IMR-90 (cell line): ENCODE results near the gene NACC2. TPM values are rescaled to one million over a fixed set of nuclear protein-coding genes. Genes with fewer than 3 reads are reported as not detected.

ENCODE experiments used
- ATAC-seq: fragments of 200-7000 bp; cut with Tn5 transposase; 2 replicates; pipeline ENCODE4 v1.9.1; 2020; ENCODE audit warnings: low read depth, mild to moderate bottlenecking, moderate library complexity
- BruUV-seq: library from RNA; stranded (reverse); fragments of 400-500 nt; replicated peaks from 2 replicates; lab custom pipeline; 2021; lab: Mats Ljungman, UMichigan
- CTCF ChIA-PET: fragments of 300-600 bp; formaldehyde crosslinking; extraction: SDS; loops from one replicate; lab custom pipeline; 2021; ENCODE audit warnings: antibody characterized with exemption; lab: Yijun Ruan, JAX
- POLR2A ChIA-PET: fragments of 300-600 bp; sonication (Branson Sonifier 250); formaldehyde crosslinking; loops from one replicate; lab custom pipeline; 2022; ENCODE audit warnings: antibody characterized with exemption; ENCODE audit not compliant: unreplicated experiment; lab: Charles Lee
- DNase-seq: peaks from one replicate; pipeline ENCODE4 v3.0.0; 2013
- H2AFZ ChIP-seq: replicated peaks from 2 replicates; pipeline ENCODE3; 2013; ENCODE audit warnings: low read length, mild to moderate bottlenecking; ENCODE audit not compliant: poor library complexity
- H2AK5ac ChIP-seq: 2 replicates; pipeline ENCODE4 v1.6.1; 2013; ENCODE audit warnings: low read depth, low read length, inconsistent platforms
- H2AK9ac ChIP-seq: replicated peaks from 2 replicates; pipeline ENCODE3; 2013; ENCODE audit warnings: mild to moderate bottlenecking, low read depth, low read length, moderate library complexity; ENCODE audit not compliant: poor library complexity
- H2BK120ac ChIP-seq: 2 replicates; pipeline ENCODE4 v1.6.1; 2013; ENCODE audit warnings: low read depth, low read length, inconsistent platforms
- H2BK15ac ChIP-seq: 3 replicates; pipeline ENCODE4 v1.6.1; 2013; ENCODE audit warnings: low read depth, low read length, inconsistent platforms
- H2BK20ac ChIP-seq: 2 replicates; pipeline ENCODE4 v1.6.1; 2013; ENCODE audit warnings: low read depth, mild to moderate bottlenecking, inconsistent platforms, low read length, moderate library complexity
- H2BK5ac ChIP-seq: 2 replicates; pipeline ENCODE4 v1.6.1; 2013; ENCODE audit warnings: mild to moderate bottlenecking, low read depth, low read length, inconsistent platforms; ENCODE audit not compliant: poor library complexity, severe bottlenecking
- H3K14ac ChIP-seq: replicated peaks from 2 replicates; pipeline ENCODE4 v1.6.1; 2013; ENCODE audit warnings: low read depth, low read length, inconsistent platforms
- H3K18ac ChIP-seq: 2 replicates; pipeline ENCODE4 v1.6.1; 2013; ENCODE audit warnings: low read depth, low read length, control low read depth
- H3K23ac ChIP-seq: 2 replicates; pipeline ENCODE4 v1.6.1; 2013; ENCODE audit warnings: low read depth, low read length, inconsistent platforms
- H3K27ac ChIP-seq: 2 replicates; pipeline ENCODE4 v1.5.1; 2013; ENCODE audit warnings: mild to moderate bottlenecking, control low read depth, low read length; ENCODE audit not compliant: insufficient read depth
- H3K27me3 ChIP-seq: 2 replicates; pipeline ENCODE4 v1.6.1; 2013; ENCODE audit warnings: low read length; ENCODE audit not compliant: control insufficient read depth, insufficient read depth
- H3K36me3 ChIP-seq: 2 replicates; pipeline ENCODE4 v1.6.1; 2013; ENCODE audit warnings: low read length, mixed read lengths; ENCODE audit not compliant: control insufficient read depth, insufficient read depth
- H3K4ac ChIP-seq: 2 replicates; pipeline ENCODE4 v1.6.1; 2013; ENCODE audit warnings: low read depth, low read length, inconsistent platforms
- H3K4me1 ChIP-seq: 2 replicates; pipeline ENCODE4 v1.6.1; 2013; ENCODE audit warnings: low read length, mixed read lengths; ENCODE audit not compliant: control insufficient read depth, insufficient read depth
- H3K4me2 ChIP-seq: 2 replicates; pipeline ENCODE4 v1.6.1; 2013; ENCODE audit warnings: low read depth, mild to moderate bottlenecking, control low read depth, low read length, moderate library complexity
- H3K4me3 ChIP-seq: 2 replicates; pipeline ENCODE4 v1.5.1; 2013; ENCODE audit warnings: low read depth, mild to moderate bottlenecking, control low read depth, low read length, moderate library complexity; ENCODE audit not compliant: insufficient read depth
- H3K56ac ChIP-seq: 2 replicates; pipeline ENCODE4 v1.6.1; 2013; ENCODE audit warnings: low read length, inconsistent platforms; ENCODE audit not compliant: insufficient read depth; ENCODE audit errors: extremely low read depth
- H3K79me1 ChIP-seq, 2 experiments: 2 replicates each; pipeline ENCODE4 v1.6.1; 2013; ENCODE audit warnings: low read length in 2 of 2, inconsistent platforms in 1 of 2, low read depth in 1 of 2
- H3K9ac ChIP-seq: 2 replicates; pipeline ENCODE4 v1.6.1; 2013; ENCODE audit warnings: low read depth, low read length, control low read depth
- H3K9me1 ChIP-seq: 2 replicates; pipeline ENCODE4 v1.6.1; 2013; ENCODE audit warnings: low read length, inconsistent platforms; ENCODE audit not compliant: insufficient read depth
- H3K9me3 ChIP-seq: 2 replicates; pipeline ENCODE4 v1.6.1; 2013; ENCODE audit warnings: low read length; ENCODE audit not compliant: control insufficient read depth, insufficient read depth
- H4K20me1 ChIP-seq: 2 replicates; pipeline ENCODE4 v1.6.1; 2013; ENCODE audit warnings: low read length, inconsistent platforms; ENCODE audit not compliant: insufficient read depth
- H4K5ac ChIP-seq: 2 replicates; pipeline ENCODE4 v1.6.1; 2013; ENCODE audit warnings: mild to moderate bottlenecking, low read depth, low read length, control low read depth
- H4K8ac ChIP-seq, 2 experiments: 2 replicates each; pipeline ENCODE4 v1.6.1; 2013; ENCODE audit warnings: low read depth in 2 of 2, low read length in 2 of 2, control low read depth in 1 of 2, inconsistent platforms in 1 of 2
- H4K91ac ChIP-seq: 2 replicates; pipeline ENCODE4 v1.6.1; 2013; ENCODE audit warnings: low read depth, low read length, inconsistent platforms; ENCODE audit not compliant: insufficient read depth
- BHLHE40 ChIP-seq: fragments of 150-350 bp; IDR thresholded peaks from 2 replicates; pipeline ENCODE4 v1.6.1; 2016; ENCODE audit warnings: mild to moderate bottlenecking, low read depth, low read length
- CEBPB ChIP-seq: IDR thresholded peaks from 2 replicates; pipeline ENCODE4 v1.6.1; 2012; ENCODE audit warnings: low read depth, low read length, improper control_type of control experiment
- CHD1 ChIP-seq: IDR thresholded peaks from 2 replicates; pipeline ENCODE4 v1.6.1; 2012; ENCODE audit warnings: low read depth, low read length, improper control_type of control experiment
- MAFK ChIP-seq: IDR thresholded peaks from 2 replicates; pipeline ENCODE4 v1.6.1; 2012; ENCODE audit warnings: low read depth, low read length, improper control_type of control experiment
- MXI1 ChIP-seq: IDR thresholded peaks from 2 replicates; pipeline ENCODE4 v1.6.1; 2012; ENCODE audit warnings: low read depth, mild to moderate bottlenecking, low read length, moderate library complexity, borderline replicate concordance
- NFE2L2 ChIP-seq: fragments of 150-350 bp; IDR thresholded peaks from 2 replicates; pipeline ENCODE4 v1.6.1; 2016; ENCODE audit warnings: low read depth, mild to moderate bottlenecking, low read length
- POLR2A ChIP-seq: IDR thresholded peaks from 2 replicates; pipeline ENCODE4 v1.6.1; 2012; ENCODE audit warnings: mild to moderate bottlenecking, low read depth, low read length
- RAD21 ChIP-seq: IDR thresholded peaks from 2 replicates; pipeline ENCODE4 v1.6.1; 2012; ENCODE audit warnings: low read length, improper control_type of control experiment
- RCOR1 ChIP-seq: IDR thresholded peaks from 2 replicates; pipeline ENCODE4 v1.6.1; 2012; ENCODE audit warnings: mild to moderate bottlenecking, low read length, improper control_type of control experiment; ENCODE audit not compliant: insufficient replicate concordance
- WGBS, 2 experiments: methylation state at CpG; one replicate each; pipeline versions ENCODE4 v1.1.5 to v1.1.7; 2013; ENCODE audit warnings: missing lambda C conversion rate in 2 of 2; ENCODE audit not compliant: insufficient read length in 1 of 2; ENCODE audit errors: extremely low coverage in 2 of 2; 5-methylcytosine and 5-hydroxymethylcytosine counted together
- dilution Hi-C: fragments of 300-500 bp; cut with HindIII; formaldehyde crosslinking; loops from one replicate; pipeline ENCODE4 v1.14.3; 2018; ENCODE audit warnings: low sequenced_read_pairs; ENCODE audit not compliant: unreplicated experiment
- in situ Hi-C: fragments of 300-500 bp; cut with MboI; formaldehyde crosslinking; loops from 3 replicates; pipeline ENCODE4 v1.14.3; 2019; ENCODE audit warnings: low sequenced_read_pairs, inconsistent platforms, mixed read lengths
- intact Hi-C: fragments of 100-400 bp; cut with micrococcal nuclease; formaldehyde crosslinking; loops from 2 replicates; pipeline ENCODE4 v1.10.0; 2022
- polyA plus RNA-seq, 3 experiments: library from polyadenylated mRNA; depleted of rRNA; stranded (reverse); fragments of >200 nt; gene quantifications; 2 replicates each; pipeline ENCODE4 v1.2.3, GENCODE V29; 2012; ENCODE audit warnings: low replicate concordance in 1 of 3
- total RNA-seq: library from RNA; depleted of rRNA; stranded (reverse); fragments of >200 nt; gene quantifications from 2 replicates; pipeline ENCODE4 v1.2.3, GENCODE V29; 2012

NACC2 gene
- total and polyA plus RNA-seq, 2 of the 4 experiments (the other 2 are of a cell fraction) = 7.9 to 19.0 TPM

- Histone ChIP-seq H3K27me3 (no peaks in the 10 kb centered on the region), H3K4me3 (no peak overlapping the region), H3K9me3 (no peaks in the 10 kb centered on the region), H3K4me1 (peaks cover 21% of the 10 kb centered on the region), H2BK120ac (peak overlapping the region; percentile 3; the same call in 1 of the 2 replicates), H4K8ac (no peak overlapping the region), H2BK20ac (no peak overlapping the region), H3K79me1 (0 out of 4 replicates have a peak, but pooled peaks cover 0 to 3% of the 10 kb centered on the region in 2 experiments), H2AK5ac (peak overlapping the region; percentile 61), H2AFZ (no peak overlapping the region), H3K9ac (no peak overlapping the region), H4K20me1 (no peaks in the 10 kb centered on the region), H2AK9ac (no peak overlapping the region), H3K36me3 (no peaks in the 10 kb centered on the region), H3K18ac (no peak overlapping the region), H3K9me1 (no peaks in the 10 kb centered on the region), H3K4me2 (no peak overlapping the region), H3K23ac (no peak overlapping the region), H4K5ac (no peak overlapping the region), H4K91ac (no peak overlapping the region), H3K4ac (peak overlapping the region; percentile 36), H2BK15ac (no peak overlapping the region), H3K27ac (no peak overlapping the region), H3K56ac (no peak overlapping the region), H2BK5ac (no peak overlapping the region), H3K14ac (no peak overlapping the region)
- ChIA-PET POLR2A (no interaction called here), CTCF (interaction anchor here (0.6 to 0.9 kb wide), 2 partner anchors 30 to 451 kb away, joined by 4 read pairs; partner anchors contain the start of gene UBAC1)
- WGBS, 2 experiments = 79% methylated on average over 12 of the region's 18 CpGs; no CpG with 5 or more reads in 1 of the 2 experiments
- intact Hi-C loops = no loop called here
- in situ Hi-C loops = no loop called here
- TF ChIP-seq CHD1 = no peak
- no peak for TF ChIP-seq CEBPB
- no peak for TF ChIP-seq RCOR1
- TF ChIP-seq NFE2L2 = no peak
- no peak for TF ChIP-seq POLR2A
- no peak for TF ChIP-seq MAFK
- TF ChIP-seq RAD21 = no peak
- TF ChIP-seq BHLHE40 = no peak
- TF ChIP-seq MXI1 = no peak
- DNase-seq (no peak), ATAC-seq (no peak)
- no TSS peak for BruUV-seq
- dilution Hi-C loops = no loop called here
These were observed 103.3 kb downstream of the NACC2 start for GRCh38 chr9:135991771-135992170.
